ENCODE data around the gene AGPAT2.
A peak's percentile ranks its signal among the peaks of the same experiment; 100 is the strongest.

Gene AGPAT2

DNA sequence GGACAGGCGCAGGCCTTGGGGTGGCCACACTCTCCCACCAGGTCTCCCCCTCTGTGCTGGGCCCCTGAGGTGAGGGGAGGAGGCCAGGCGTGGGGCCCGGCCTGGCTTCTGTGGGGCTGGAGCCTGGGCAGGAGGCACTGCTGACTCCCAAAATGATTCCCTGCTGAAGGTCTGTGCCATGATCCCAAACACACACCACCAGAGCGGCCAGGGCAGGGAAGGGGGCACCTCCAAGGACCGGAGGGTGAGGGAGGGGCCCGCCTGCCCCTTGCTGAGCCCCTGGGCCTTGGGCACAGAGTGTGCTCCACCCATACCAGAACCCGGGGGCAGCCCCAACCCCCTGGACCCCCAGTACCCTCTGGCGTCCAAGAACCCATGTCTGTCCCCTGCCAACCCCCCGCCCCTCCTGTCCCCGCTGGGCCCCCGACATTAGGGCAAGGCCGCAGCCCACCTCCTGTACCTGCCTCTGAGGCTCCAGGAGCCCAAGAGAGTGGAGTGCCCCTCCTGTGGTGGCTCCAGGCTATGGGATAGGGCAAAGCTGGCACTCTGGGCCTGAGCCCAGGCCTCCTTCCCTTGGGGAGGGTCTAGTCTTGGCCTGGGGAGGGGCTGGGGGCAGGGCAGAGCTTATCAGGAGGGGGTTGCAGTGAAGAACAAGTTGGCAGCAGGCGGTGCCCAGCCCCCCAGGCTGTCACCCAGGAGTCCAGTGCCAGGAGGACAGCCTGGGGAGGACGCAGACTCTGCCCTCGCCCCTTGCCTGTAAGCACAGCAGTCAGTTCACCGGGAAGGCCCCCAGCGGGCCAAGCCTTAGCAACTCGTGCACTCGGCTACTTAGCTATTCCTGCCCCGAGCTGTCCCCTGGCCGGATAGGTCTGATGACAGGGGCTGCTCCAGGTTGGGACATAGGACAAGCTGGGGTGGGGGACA is 27.1 kb downstream of the AGPAT2 start:
- DNase-seq, result no peak

- no peak for DNase-seq
Measured at GRCh38 chr9:136658849-136659535, 28.3 kb downstream of the AGPAT2 start.

DNA sequence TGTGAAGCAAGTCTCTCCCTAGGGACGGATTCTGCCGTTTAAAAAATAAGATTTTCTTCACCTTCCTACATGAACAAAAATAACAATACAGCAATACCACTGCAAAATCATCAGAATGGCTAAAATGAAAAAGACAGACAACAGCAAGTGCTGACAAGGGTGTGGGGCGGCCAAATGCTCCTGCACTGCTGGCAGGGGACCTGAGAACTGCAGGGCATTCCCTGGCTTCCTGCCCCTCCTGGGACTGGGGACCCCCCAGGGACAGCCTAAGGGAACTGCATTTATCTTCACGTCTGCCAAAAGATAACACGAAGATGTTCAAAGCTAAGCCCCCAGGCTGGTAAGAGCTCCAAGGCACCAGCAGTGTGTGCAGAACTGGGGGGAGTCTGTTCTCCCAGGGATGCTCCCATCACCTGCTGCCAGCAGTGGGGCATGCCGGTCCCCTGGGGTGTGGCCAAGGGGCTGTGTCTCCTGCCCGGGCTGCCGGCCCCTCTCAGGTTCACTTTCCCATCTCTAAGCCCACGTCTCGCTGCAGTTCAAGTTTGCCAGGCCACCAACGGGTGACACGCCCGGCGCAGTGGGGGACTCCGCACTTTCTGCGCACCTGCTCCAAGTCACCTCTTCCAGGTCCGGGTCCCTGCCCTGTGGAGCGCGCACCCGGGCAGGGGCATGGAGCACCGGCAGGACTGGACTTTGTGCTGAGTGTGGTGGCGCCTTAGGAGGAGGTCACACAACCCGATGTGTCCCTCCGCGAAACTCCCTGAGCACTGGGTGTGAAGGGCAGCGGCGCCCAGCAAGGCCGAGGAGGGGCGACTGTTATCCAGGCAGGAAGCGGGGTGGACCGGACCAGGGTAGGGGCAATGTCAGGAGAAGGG is 29.0 kb downstream of the AGPAT2 start:
- no peak for DNase-seq

DNA sequence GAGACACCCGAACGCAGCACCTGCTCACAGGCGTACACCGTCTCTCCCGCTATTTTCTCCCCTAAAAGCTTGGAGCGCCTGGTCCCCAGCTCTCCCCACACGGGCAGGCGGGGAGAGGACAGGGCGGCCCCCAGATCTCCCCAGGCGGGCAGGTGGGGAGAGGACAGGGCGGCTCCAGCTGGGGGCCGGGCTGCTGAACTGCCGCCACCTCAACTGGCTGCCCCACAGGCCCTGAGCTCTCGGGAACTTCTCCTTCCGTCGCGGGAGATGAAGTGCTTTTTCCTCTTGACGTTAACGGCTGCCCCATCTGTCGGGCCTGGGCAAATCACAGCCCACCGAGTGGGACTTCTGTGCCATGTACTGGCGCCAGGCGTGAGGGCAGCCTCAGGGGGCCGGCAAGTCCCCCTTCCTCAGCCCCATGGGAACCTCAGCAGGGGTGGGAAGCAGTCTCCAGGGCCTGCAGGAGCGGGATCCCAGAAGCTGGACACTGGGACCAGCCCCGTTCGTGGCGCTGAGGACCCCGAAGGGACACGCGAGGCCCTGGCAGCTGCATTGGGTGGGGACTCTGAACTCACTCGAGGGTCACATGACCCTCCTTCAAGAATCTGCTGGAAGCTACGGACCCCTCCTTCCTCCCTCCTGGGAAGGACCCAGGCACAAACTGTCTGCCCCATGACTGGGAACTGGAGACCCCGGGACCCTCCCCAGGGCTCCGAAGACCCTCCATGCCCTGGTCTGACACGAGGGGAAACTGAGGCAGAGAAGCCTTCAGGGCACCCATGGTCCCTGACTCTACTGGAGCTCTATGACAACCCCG is 30.3 kb downstream of the AGPAT2 start:
- DNase-seq, result no peak

GRCh38 chr9:136656183-136656738 is 31.0 kb downstream of the AGPAT2 start:
- DNase-seq, result no peak

DNA sequence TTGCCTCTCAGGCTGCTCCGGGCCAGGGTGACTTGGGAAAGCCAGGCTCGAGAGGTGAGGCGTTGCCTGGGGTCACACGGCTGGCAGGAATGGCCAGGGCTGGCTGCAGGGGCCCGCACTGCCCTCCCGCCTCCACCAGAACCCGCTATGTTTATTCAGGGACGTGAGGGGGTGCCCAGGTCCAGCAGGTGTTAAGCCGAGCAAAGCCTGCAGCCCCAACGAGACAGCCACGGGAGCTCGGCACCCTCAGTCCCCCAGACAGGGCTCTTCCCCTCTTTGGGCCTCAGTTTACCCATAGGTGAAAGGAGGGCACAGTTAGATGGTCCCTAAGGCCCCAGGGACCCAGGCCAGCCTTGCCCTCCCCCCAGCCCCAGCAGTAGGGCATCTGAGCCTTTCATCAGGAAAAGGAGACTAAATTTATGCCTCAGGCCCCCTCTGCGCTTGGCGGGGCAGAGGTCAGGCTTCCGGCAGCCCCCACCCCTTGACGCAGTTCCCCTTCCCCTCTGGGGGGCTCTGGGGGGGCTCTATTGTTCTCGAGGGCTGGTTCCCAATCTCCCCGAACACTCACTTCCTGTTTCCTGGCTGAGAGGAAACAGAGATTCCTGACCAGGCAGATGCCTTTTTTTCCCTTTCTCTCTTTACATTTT is 31.6 kb downstream of the AGPAT2 start:
- no peak for DNase-seq

DNA sequence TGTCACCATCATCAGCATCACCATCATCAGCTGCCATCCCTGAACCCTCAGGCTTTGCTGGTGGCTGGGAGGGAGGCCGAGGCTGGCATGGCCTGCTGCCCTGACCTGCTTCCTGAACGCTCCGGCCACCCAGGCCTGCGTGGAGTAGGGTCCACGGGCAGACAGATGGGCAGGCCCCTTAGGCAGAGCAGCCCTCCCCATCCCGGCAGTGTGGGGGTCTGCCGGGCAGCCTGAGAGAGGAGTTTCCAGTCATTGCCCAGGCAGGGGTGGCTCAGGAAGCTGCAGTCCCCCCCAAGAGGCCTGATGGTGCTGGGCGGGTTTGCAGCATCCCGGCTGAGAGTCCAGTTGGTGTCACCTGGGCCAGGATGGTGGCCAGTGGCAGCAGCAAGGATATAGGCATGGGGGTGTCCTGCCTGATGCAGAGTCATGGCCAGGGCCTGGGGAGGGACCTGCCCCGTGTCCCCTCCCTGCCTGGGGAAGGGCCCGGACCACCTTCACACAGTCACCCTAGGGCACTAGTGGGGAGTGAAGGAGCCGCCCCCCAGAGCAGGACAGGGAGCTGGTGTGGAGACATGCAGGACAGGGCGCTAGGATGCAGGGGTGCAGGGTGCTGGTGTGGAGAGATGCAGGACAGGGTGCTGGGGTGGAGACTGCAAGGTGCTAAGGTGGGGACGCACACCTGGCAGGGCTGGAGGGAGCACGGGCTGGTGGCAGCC is 32.3 kb downstream of the AGPAT2 start:
- DNase-seq, result no peak

DNA sequence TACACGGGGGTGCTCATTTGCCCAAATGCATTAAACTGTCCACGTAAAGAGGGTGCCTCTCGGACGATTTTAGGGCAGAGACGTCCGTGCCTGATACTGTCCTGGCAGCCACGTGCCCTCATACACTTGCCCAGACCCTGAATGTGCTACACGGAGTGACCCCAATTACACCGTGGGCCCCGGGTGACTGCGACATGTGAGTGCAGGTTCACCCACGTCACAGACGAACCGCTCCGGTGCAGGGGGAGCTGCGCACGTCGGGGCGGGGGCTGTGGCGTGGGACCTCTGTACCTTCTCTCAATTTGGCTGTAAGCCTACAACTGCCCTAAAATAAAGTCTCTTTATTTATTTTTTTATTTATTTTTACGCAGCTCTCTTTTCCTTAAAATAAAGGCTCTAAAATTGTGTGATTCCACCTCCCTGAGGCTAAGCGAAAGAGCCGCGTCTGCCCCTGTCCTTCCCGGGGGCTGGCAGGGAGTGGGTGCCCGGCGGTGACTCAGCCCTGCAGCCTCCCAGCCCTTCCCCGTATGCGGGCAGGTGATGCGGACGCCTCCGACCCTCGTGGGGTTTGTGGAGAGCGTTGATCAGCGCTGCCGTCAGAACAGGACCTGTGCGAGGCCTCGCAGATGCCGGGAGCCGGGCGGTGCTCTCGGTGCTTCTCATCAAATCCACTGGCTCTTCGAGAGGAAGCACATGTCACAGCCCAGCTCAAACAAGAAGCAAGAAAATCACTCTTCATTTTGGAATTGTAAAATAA is 33.8 kb downstream of the AGPAT2 start:
- DNase-seq, result no peak

- no peak for DNase-seq
Measured at GRCh38 chr9:136651860-136652259, 35.4 kb downstream of the AGPAT2 start.

DNA sequence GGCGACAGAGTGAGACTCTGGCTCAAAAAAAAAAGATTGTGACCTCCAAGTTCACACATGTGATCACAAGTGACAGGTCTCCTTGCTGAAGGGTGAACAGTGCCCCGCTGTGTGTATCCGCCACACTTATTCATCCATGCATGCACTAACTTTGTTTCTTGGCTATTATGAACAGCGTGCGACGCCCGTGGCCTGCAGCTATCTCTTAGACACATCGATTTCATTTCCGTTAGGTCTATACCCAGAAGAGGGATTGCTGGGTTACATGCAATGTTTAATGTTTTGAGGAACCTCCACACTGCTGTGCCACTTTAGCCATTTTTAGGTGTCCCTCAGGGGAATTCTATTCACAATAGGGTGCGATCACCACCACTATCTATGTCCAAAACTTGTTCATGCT is 36.6 kb downstream of the AGPAT2 start:
- no peak for DNase-seq

- DNase-seq, result no peak
Measured at GRCh38 chr9:136650021-136650420, 37.2 kb downstream of the AGPAT2 start.

- DNase-seq, result no peak
Measured at GRCh38 chr9:136648751-136649150, 38.5 kb downstream of the AGPAT2 start.

DNA sequence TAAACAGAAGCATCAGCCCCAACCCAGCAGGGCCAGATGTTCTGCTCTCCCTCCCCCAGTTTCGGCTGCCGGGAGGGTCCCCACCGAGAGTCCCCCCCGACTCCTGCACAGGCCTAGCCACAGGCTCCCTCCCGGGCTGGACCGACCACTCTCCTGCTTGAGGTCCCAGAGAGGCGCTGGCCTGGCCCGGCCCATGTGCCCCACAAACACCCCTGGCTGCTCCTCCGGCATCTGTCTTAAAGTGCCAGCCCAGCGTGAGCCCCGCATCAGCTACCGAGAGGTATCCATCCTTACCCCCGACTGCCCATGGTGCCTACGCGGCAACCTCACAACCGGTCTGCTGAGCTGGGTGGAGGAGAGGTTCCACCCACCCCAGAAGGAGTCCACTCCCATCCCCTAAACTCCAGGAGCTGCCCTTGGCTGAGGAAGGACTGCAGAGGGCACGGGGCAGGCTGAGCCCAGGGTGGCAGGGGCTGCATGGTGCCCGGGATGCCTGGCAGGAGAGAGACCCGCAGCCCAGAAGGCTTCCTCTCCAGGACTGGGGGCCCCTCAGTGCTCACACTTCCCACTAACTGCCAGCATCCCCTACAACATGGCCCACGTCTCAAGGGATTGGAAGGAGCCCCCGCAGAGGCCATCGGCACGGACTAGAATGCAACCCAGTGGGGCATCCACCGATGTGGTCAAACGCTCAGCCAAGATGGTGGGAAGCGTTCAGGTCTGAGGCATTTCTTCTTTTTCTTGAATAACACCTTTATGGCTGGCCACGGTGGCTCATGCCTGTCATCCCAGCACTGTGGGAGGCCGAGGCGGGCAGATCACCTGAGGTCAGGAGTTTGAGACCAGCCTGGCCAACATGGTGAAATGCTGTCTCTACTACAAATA is 40.2 kb downstream of the AGPAT2 start:
- no peak for DNase-seq

GRCh38 chr9:136645903-136646754 is 41.1 kb downstream of the AGPAT2 start:
- no peak for DNase-seq

GRCh38 chr9:136645352-136645902 is 41.8 kb downstream of the AGPAT2 start:
- no peak for DNase-seq

DNA sequence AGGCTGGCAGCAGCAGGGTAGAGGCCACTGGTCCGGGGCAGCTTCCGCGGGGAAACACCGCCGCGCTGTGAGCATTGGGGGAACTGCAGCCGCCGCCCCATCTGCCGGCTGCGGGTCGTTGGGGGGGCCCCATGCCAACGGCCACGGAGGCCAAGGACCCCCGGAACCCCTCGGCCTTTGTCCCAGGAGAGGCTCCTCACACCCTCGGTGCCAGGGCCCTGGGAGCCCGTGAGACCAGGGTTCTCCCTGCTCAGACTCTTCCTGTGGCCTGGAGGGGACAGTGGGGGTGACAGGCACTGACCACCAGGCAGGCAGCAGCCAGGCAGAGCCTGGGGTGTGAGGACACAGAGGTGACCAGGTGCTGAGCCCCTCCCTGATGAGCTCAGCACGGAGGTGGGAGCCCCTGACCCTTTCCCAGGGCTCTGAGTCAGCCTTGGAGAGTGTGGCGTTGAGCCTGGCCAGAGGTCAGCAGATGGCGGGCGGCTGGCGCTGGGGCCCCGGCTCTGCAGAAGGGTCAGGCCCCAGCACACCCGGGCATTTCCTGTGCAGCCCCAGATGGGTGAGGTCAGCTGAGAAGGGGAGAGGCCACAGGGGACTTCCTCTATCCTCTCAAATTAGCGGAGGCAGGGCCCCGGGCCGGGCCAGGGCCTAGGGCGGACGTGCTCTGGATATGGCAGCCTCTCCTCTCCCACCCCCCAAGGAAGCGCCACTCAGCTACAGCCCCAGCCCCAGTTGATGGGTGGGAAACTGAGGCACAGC is 42.5 kb downstream of the AGPAT2 start:
- peak; percentile 82 for DNase-seq

GRCh38 chr9:136644343-136644592 is 43.0 kb downstream of the AGPAT2 start:
- DNase-seq, result no peak
